Left lung (tissue), 10 donors: Measurements from ENCODE around the gene NT5DC2. TPM values are rescaled to one million over a fixed set of nuclear protein-coding genes. Genes with fewer than 3 reads are reported as not detected.
A peak's percentile ranks its signal among the peaks of the same experiment; 100 is the strongest.

Source experiments
- ATAC-seq: fragments of 200-7000 bp; cut with Tn5 transposase; one replicate; pipeline ENCODE4 v1.9.1; 2020; ENCODE audit warnings: moderate library complexity
- DNase-seq, 4 donors: peaks; one replicate each; pipeline ENCODE4 v3.0.0-alpha.2; 2013 to 2020
- H3K27ac ChIP-seq, 2 donors: fragments of 200-600 bp; sonication (generic) in 1 of 2; one replicate each; pipeline versions ENCODE4 v1.5.0 to v1.8.0; 2020 to 2021
- H3K27me3 ChIP-seq, 2 donors: fragments of 200-600 bp; sonication (generic) in 1 of 2; one replicate each; pipeline versions ENCODE4 v1.5.0 to v1.8.0; 2020 to 2021
- H3K36me3 ChIP-seq, 2 donors: fragments of 200-600 bp; sonication (generic) in 1 of 2; one replicate each; pipeline versions ENCODE4 v1.5.0 to v1.8.0; 2020 to 2021
- H3K4me1 ChIP-seq, 2 donors: fragments of 200-600 bp; one replicate each; pipeline ENCODE4 v1.8.0; 2021
- H3K4me3 ChIP-seq, 2 donors: fragments of 200-600 bp; sonication (generic) in 1 of 2; one replicate each; pipeline versions ENCODE4 v1.5.0 to v1.8.0; 2020 to 2021; ENCODE audit warnings: mild to moderate bottlenecking in 1 of 2
- H3K9me3 ChIP-seq, 2 donors: fragments of 200-600 bp; sonication (generic) in 1 of 2; one replicate each; pipeline versions ENCODE4 v1.5.0 to v1.8.0; 2020 to 2021
- CTCF ChIP-seq, 2 donors: fragments of 200-600 bp; sonication (generic) in 1 of 2; IDR thresholded peaks; one replicate each; pipeline versions ENCODE4 v1.5.0 to v1.8.0; 2021; ENCODE audit warnings: antibody characterized with exemption in 2 of 2
- intact Hi-C, 2 donors: fragments of 100-400 bp; cut with DNase I; formaldehyde crosslinking; loops; one replicate each; pipeline versions ENCODE4 v1.11.2 to v1.14.2; 2022
- polyA plus RNA-seq, 6 donors: library from polyadenylated mRNA; unstranded; fragments of 120-200 nt; gene quantifications; one replicate each; pipeline ENCODE4 v1.2.1, GENCODE V29; 2013; ENCODE audit not compliant: insufficient read length in 6 of 6
- total RNA-seq, 2 donors: library from RNA; stranded (reverse); fragmentation: NEBNext Ultra II Directional; extraction: Animal tissue kit (Norgen Biotek cat#: 25700); gene quantifications; one replicate each; pipeline ENCODE4 v1.2.1, GENCODE V29; 2021
- donor health status: DM: no; HTN: yes; CAD: no.
- donor health status: DM: no; HTN: no; CAD: no.

The NT5DC2 gene
- total and polyA plus RNA-seq, 8 donors, result 81.8 to 365 (median 247) TPM

- peak overlapping the region; percentile 62 to 69 for H3K4me3 ChIP-seq
- DNase-seq (peak in 2 of 4 donors; percentile 34 to 75), ATAC-seq (no peak)
- intact Hi-C loops, result loop anchor here in 1 of 2 donors (10.0 kb wide), 1 partner anchor 67 kb away; no protein-coding TSS in a partner anchor
- H3K27me3 ChIP-seq, result peaks cover 0 to 31% of the 10 kb centered on the region in 2 donors
- peaks cover 27 to 68% of the 10 kb centered on the region in 2 donors for H3K4me1 ChIP-seq
- no peaks in the 10 kb centered on the region for H3K9me3 ChIP-seq
- no peak overlapping the region for H3K27ac ChIP-seq
- peaks cover 0 to 19% of the 10 kb centered on the region in 2 donors for H3K36me3 ChIP-seq
- no peak for TF ChIP-seq CTCF (IDR thresholded peaks at IDR 0.05)
These were observed 1.7 kb downstream of the NT5DC2 start for GRCh38 chr3:52531860-52532516.

GRCh38 chr3:52530918-52531826 is 2.5 kb downstream of the NT5DC2 start:
- intact Hi-C loops, result loop anchor here in 1 of 2 donors (10.0 kb wide), 1 partner anchor 66 kb away; no protein-coding TSS in a partner anchor

GRCh38 chr3:52529376-52530333 is 4.0 kb downstream of the NT5DC2 start:
- Histone ChIP-seq H3K27me3 (peaks cover 0 to 24% of the 10 kb centered on the region in 2 donors), H3K9me3 (no peaks in the 10 kb centered on the region), H3K36me3 (peaks cover 0 to 29% of the 10 kb centered on the region in 2 donors), H3K4me1 (peaks cover 48 to 73% of the 10 kb centered on the region in 2 donors), H3K27ac (no peak overlapping the region), H3K4me3 (no peak overlapping the region)
- intact Hi-C loops, result loop anchor here in 1 of 2 donors (10.0 kb wide), 1 partner anchor 65 kb away; no protein-coding TSS in a partner anchor
- ATAC-seq, result no peak
- TF ChIP-seq CTCF (IDR thresholded peaks at IDR 0.05), result no peak
- DNase-seq, result peak in 3 of 4 donors; percentile 29 to 67 (median 39)

More at GRCh38 chr3:52530918-52531826, 2.5 kb downstream of the NT5DC2 start:
- ATAC-seq (no peak), DNase-seq (peak in 2 of 4 donors; percentile 32 to 53)
- peaks cover 34 to 73% of the 10 kb centered on the region in 2 donors for H3K4me1 ChIP-seq
- H3K9me3 ChIP-seq, result no peaks in the 10 kb centered on the region
- H3K27ac ChIP-seq, result no peak overlapping the region
- H3K4me3 ChIP-seq, result no peak overlapping the region
- H3K36me3 ChIP-seq, result peaks cover 0 to 21% of the 10 kb centered on the region in 2 donors
- peaks cover 0 to 31% of the 10 kb centered on the region in 2 donors for H3K27me3 ChIP-seq
- TF ChIP-seq CTCF (IDR thresholded peaks at IDR 0.05), result no peak

- Histone ChIP-seq H3K36me3 (peaks cover 0 to 38% of the 10 kb centered on the region in 2 donors), H3K4me3 (no peak overlapping the region), H3K27me3 (peaks cover 0 to 16% of the 10 kb centered on the region in 2 donors), H3K27ac (no peak overlapping the region), H3K4me1 (peaks cover 46 to 69% of the 10 kb centered on the region in 2 donors), H3K9me3 (no peaks in the 10 kb centered on the region)
- no peak for TF ChIP-seq CTCF (IDR thresholded peaks at IDR 0.05)
- peak in 2 of 4 donors; percentile 28 to 64 for DNase-seq
- intact Hi-C loops, result no loop called here
- ATAC-seq, result no peak
These were observed 4.9 kb downstream of the NT5DC2 start for GRCh38 chr3:52528586-52529375.
